ENCODE measurements around the gene HSD3B7.
A peak's percentile ranks its signal among the peaks of the same experiment; 100 is the strongest.

The HSD3B7 gene

GRCh38 chr16:30957456-30958174 is 27.4 kb upstream of the HSD3B7 start, which contains the start of gene SETD1A:
Gene SETD1A, plus strand, starts transcription at chr16:30957754. Its CDS starts 978 bp downstream, at chr16:30958732.
- DNase-seq, result peak; percentile 97

GRCh38 chr16:30958175-30959079 is 26.6 kb upstream of the HSD3B7 start:
- peak; percentile 80 for DNase-seq

- no peak for DNase-seq
These were observed 23.6 kb upstream of the HSD3B7 start for GRCh38 chr16:30961384-30961783.

- DNase-seq, result no peak
These were observed 21.0 kb upstream of the HSD3B7 start for GRCh38 chr16:30963925-30964511.

GRCh38 chr16:30964574-30965226 is 20.3 kb upstream of the HSD3B7 start:
- no peak for DNase-seq

- DNase-seq, result no peak
These were observed 19.6 kb upstream of the HSD3B7 start for GRCh38 chr16:30965436-30965835.

- no peak for DNase-seq
These were observed 18.9 kb upstream of the HSD3B7 start for GRCh38 chr16:30966033-30966619.

GRCh38 chr16:30967795-30968194 is 17.2 kb upstream of the HSD3B7 start:
- no peak for DNase-seq

- DNase-seq, result no peak
These were observed 15.7 kb upstream of the HSD3B7 start for GRCh38 chr16:30969246-30969842.

- no peak for DNase-seq
These were observed 13.7 kb upstream of the HSD3B7 start for GRCh38 chr16:30971298-30971697.

- DNase-seq, result no peak
These were observed 12.1 kb upstream of the HSD3B7 start for GRCh38 chr16:30972872-30973271.

- no peak for DNase-seq
These were observed 10.7 kb upstream of the HSD3B7 start for GRCh38 chr16:30974348-30974747.

GRCh38 chr16:30976486-30976885 is 8.5 kb upstream of the HSD3B7 start:
- no peak for DNase-seq

GRCh38 chr16:30977502-30977901 is 7.5 kb upstream of the HSD3B7 start:
- no peak for DNase-seq

- DNase-seq, result no peak
These were observed 5.6 kb upstream of the HSD3B7 start for GRCh38 chr16:30979170-30980022.

- no peak for DNase-seq
These were observed 5.0 kb upstream of the HSD3B7 start for GRCh38 chr16:30980023-30980371.

GRCh38 chr16:30980434-30980833 is 4.6 kb upstream of the HSD3B7 start:
- no peak for DNase-seq

GRCh38 chr16:30980959-30981358 is 4.0 kb upstream of the HSD3B7 start:
- DNase-seq, result no peak

- no peak for DNase-seq
These were observed 2.3 kb upstream of the HSD3B7 start for GRCh38 chr16:30982548-30983288.

GRCh38 chr16:30983289-30983889 is 1.6 kb upstream of the HSD3B7 start:
- no peak for DNase-seq

Measured in right hindlimb (tissue), 1 donor.